ENCODE results near the gene FZD2.
A peak's percentile ranks its signal among the peaks of the same experiment; 100 is the strongest.
"Not testable (repeated sequence)": the region's sequence is repeated elsewhere in the genome, so short reads cannot be mapped to it uniquely, and the experiment has no call there.

The FZD2 gene

GRCh38 chr17:44578947-44579346, 21.7 kb downstream of the FZD2 start:
- no peak for DNase-seq

- DNase-seq = no peak
Observed at GRCh38 chr17:44581868-44582267, 24.6 kb downstream of the FZD2 start.

GRCh38 chr17:44584443-44584842, 27.2 kb downstream of the FZD2 start:
- no peak for DNase-seq

DNA sequence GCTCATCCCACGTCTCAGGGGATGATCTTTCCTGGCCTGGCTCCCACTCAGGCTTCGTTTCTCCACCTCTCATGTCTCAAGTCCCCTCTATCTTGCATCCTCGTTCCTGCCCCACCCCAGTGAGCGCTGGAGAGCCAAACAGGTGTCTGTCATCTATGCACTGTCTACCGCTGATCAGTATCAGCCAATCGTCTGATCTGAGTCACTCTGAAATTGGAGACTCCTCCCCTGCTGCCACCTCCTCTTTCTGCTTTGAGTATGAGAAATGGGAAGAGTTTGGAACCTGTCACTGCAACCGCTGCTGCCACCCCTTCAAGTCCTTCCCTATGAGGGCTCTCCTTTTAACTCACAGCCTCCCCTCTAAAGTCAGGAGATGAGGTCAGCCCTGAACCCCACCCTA, 28.0 kb downstream of the FZD2 start:
- no peak for DNase-seq

GRCh38 chr17:44587339-44587738, 30.1 kb downstream of the FZD2 start:
- DNase-seq = peak; percentile 39

GRCh38 chr17:44589316-44590071, 32.2 kb downstream of the FZD2 start:
- peak; percentile 30 for DNase-seq

- DNase-seq = not testable (repeated sequence)
Observed at GRCh38 chr17:44590072-44590462, 32.8 kb downstream of the FZD2 start.

DNA sequence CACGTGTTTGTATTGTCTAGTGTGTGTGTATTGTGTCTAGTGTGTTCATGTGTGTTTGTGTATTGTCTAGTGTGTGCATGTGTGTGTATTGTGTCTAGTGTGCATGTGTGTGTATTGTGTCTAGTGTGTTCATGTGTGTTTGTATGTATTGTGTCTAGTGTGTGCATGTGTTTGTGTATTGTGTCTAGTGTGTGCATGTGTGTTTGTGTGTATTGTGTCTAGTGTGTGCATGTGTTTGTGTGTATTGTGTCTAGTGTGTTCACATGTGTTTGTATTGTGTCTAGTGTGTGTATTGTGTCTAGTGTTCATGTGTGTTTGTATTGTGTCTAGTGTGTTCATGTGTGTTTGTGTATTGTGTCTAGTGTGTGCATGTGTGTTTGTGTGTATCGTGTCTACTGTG, 33.5 kb downstream of the FZD2 start:
- not testable (repeated sequence) for DNase-seq

- no peak for DNase-seq
Observed at GRCh38 chr17:44591206-44591605, 33.9 kb downstream of the FZD2 start.

DNA sequence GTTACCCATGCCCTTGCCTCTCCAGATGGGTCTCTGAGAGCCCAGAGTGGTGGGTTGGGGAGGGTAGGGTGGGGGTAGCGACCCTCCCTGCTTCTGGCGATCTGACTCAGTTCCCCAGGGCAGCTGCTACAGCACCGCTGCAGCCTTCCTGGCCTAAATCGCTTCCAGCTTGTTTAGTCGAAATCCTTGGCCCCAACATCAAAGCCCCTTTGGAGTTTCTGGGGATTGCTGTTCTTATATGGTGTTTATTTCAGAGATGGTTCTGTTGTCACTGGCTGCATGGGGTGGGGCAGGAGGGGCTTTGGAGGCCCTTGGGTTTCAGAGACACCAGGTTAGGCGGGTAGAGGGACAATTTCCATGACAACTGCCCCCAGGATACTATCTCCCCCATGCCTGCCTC, 35.9 kb downstream of the FZD2 start:
- DNase-seq = no peak

DNA sequence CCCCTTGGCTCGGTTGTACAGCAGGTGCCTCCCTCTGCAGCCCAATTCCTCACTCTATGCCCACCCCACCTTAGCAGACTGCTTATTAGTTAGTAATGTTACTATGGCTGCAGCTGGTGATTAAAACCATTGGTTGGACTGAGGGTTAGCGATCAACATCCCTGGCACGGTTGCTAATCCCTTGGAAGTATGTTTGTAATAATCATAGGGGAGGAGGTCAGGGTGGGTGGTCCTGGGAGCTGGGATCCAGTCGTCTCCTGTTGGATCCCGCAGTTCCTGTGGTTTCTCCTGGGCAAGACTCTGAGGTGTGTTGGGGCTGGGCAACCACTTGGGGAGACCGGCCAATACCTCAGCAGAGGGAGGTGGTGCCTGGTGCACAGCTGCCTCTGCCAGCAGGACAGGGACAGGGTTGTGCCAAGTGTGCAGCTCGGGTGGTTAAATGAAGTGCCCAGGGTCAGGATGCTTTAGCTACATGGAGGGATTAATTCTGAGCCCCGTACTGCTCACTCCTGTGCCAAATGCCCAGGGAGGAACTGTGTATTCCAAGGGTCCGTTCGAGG, 38.0 kb downstream of the FZD2 start:
- DNase-seq = peak; percentile 32

- no peak for DNase-seq
Observed at GRCh38 chr17:44598329-44598728, 41.0 kb downstream of the FZD2 start.

DNA sequence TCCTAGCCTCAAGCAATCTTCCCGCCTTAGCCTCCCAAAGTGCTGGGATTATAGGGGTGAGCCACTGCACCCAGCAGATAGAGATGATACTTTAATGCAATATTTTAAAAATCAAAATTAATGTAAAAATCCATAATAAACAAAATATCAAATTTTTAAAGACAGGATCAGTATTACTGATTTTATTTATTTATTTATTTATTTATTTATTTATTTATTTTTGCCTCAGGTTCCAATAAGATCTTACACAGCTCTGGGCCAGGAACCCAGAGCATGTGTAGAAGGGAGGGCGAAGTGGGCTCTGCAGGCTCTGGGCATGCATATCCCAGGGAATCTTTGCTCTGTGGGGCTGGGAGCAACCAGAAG, 41.6 kb downstream of the FZD2 start:
- no peak for DNase-seq

DNA sequence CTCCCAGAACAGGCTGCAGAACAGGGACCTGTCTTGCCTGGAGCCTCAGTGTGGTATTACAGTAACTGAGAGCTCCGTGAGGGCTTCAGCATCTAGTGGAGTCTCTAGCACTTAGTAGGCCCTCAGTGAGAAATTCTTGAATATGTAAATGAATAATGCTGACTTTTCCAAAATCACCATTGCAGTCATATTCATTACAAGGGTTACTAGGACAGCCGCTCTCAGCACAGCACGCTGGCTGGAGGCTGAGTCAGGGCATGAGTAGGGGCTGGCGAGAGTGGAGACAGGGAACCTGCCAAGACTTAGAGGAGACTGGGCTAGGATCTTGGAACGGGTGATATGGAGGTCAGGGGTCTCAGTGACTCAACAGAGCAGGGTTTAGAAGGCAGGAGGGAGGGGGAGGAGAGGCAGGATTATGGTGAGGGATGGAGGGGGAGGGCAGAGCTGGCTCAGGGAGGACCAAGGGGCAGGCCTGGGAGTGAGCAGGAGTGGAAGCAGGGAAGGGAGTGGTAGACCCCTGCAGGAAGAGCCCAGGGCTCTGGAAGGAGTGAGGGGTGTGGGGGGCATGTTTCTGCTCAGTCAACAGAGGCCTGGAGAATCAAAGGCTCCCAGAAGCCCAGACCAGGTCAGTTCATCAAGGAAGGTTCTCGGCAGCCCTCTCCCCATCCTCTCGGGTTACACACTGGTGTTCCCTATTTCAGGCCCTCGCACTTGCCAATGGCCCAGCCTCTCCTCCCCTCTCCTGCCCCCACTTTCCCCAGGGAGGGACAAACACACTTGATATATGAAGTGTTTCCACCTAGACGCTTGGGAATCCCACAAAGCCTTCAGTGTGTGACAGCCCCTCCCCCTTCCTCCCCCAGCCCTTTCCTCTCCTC, 42.3 kb downstream of the FZD2 start:
- peak; percentile 70 for DNase-seq

DNA sequence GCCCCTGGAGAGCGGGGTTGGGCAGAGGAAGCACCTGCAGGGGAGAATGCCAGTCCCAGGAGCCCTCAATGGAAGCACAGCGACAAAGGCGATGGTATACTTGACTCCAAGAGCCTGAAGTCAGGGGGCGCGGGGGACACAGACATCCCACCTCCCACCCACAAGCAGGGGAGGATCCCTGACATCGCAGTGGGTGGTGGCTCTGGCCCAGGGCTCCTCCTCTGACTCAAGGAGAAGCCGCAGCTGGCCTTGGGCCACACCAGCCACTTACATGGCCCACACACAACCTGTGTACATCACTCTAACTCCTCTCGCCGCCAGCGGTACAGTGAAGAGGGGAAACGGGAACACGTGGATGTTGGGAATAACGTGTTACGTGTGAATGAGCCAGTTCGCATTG, 44.3 kb downstream of the FZD2 start:
- DNase-seq = no peak

DNA sequence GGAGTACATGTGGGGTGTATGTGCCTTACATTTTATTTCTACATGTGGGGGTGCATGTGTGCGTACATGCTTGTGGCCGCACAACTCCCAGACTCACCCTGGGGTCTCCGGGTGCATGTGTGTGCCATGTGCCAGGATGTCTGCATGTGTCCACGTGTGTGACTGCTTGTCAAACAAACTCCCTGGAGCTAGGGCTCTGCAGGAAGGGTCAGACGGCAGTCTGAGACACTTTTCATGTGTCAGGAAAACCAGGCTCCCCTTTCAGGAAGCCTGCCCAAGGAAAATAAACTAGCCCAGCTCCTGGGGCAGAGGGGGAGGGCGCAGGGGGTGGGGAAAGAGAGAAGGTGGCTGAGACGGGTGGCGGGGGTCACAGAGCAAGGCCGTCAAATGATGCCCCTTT, 44.7 kb downstream of the FZD2 start:
- no peak for DNase-seq

GRCh38 chr17:44602390-44602789, 45.1 kb downstream of the FZD2 start:
- no peak for DNase-seq

DNA sequence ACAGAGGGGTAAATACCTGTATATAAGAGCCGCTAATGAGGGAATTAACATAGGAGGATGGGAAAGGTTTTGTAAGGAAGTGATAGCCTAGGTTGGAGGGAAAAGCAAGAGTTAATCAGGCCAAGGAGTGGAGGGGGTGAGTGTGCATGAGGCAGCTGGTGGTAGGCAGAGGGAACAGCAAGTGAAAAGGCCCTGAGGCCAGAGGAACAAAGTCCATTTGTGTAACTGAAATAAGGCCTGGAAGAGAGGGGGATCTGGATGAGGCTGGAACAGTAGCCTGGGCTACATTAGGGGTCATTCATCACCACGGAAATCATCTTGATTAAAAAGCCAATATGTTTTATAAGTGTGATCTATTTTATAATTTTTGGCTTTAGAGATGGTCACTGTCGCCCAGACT, 45.7 kb downstream of the FZD2 start:
- no peak for DNase-seq

DNA sequence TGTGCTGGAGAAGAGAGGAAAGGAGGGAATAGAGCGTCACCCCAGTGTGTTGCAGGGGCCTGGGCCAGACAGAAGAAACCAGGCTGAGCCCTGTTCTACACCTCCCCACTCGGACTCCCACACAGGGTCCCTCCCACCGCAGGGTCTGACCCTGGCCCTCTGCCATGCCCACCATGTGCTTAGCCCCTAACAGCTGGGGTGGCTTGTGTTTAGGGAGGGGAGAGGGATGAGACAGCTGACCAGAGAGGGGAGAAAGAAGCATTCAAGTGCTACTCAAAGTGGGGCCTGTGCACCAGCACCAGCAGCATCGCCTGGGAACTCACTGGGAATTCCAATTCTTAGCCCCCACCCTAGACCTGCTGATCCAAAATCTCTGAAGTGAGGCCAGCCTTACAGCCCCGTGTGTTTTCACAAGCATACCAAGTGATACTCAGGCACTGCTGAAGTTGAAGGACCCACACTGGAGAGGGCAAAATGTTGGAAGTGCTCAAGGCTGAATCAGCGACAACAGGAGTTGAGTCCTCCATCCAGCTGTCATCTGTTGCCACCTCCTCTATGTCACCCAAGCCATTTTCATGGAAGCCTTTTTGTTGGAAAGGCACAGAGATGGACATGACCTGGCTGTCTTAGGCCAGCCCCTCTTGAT, 47.0 kb downstream of the FZD2 start:
- DNase-seq = peak; percentile 46

GRCh38 chr17:44604768-44605485, 47.6 kb downstream of the FZD2 start:
- no peak for DNase-seq

DNA sequence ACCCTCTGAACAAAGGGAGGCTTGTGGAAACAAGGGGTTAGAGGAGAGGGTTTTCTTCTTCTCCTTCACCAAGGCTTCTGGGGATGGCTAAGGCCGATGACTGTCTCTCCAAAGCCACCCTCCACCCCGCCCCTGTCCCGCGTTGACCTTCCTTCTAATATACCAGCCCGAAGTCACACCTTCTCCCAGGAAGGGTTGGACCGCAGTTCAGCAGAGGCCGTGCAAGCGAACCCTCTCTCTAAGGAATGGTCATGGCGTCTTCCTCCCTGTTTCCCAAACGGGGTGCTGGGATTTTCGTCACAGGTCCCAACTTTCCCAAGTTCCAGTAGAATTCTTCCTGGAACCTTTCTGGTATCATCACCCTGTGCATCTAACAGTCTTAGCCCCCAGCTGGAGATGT, 49.4 kb downstream of the FZD2 start:
- no peak for DNase-seq

GRCh38 chr17:44607836-44608690, 50.8 kb downstream of the FZD2 start:
- peak; percentile 93 for DNase-seq

Data from eye (tissue), 1 donor.